ENCODE results near the gene RPS6KC1.
"Not testable (repeated sequence)": the region's sequence is repeated elsewhere in the genome, so short reads cannot be mapped to it uniquely, and the experiment has no call there.

The RPS6KC1 gene

DNA sequence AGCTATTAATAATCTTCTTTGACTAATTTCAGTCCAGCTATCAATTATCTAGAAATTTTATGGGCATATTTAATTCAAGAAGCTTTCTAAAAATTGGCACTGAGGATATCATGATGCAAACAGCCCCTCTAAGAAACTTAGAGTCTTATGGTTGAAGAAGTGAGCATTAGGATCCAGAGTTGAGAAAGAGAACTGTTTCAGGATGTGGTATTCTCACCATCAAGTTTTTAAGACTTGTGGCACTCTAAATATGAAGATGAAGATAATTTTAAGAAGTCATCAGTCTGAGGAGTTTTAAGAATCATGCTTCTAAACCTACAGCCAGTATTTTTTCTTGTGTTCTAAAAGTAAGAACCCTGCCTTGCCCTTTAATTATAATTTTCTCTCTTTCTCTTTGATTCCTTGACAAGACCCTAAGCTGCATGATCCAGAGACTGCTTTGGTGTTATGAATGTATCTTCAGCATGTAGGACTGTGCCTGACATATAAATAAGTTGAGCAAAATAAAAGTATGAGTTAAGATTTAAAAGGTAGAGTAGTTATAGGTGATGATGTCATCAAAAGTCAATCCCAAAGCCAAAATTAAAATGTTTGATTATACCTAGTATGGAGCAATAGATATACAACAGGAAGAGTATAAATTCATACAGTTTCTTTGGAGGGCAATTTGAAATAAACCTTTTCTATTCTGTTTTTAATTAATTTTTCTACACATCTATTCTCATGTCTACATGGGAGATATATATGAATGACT is 39.1 kb downstream of the RPS6KC1 start:
- Histone ChIP-seq H3K9ac (ENCODE audit: low read depth, low read length) (no peak overlapping the region), H3K27me3 (ENCODE audit: insufficient read depth, low read length) (no peaks in the 10 kb centered on the region), H3K4me1 (ENCODE audit: insufficient read depth, low read length) (no peaks in the 10 kb centered on the region), H3K9me3 (ENCODE audit: insufficient read depth, low read depth, low read length) (no peaks in the 10 kb centered on the region), H3K36me3 (ENCODE audit: insufficient read depth, low read length) (peaks cover 14% of the 10 kb centered on the region), H3K27ac (ENCODE audit: low read depth, low read length) (no peak overlapping the region), H3K4me3 (ENCODE audit: low read length) (no peak overlapping the region)

DNA sequence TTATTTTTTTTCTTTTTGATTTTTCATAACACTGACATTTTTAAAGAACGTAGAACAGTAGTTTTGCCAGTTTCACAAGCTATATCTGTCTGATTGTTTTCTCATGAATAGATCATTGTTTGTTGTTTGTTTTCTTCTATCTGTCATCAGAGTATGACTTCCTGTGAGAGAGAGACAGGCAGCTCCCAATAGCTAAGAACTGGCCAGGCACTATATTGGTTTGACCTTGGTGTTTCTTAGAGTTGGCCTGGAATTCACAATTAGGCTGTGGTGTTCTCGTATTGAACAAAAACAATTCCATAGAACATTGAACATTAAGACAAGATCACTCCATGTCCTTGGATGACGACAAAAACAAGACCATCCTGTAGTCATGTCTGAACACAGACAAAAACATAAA is 43.4 kb downstream of the RPS6KC1 start:
- Histone ChIP-seq H3K9ac (ENCODE audit: low read depth, low read length) (no peak overlapping the region), H3K9me3 (ENCODE audit: insufficient read depth, low read depth, low read length) (no peaks in the 10 kb centered on the region), H3K27me3 (ENCODE audit: insufficient read depth, low read length) (no peaks in the 10 kb centered on the region), H3K27ac (ENCODE audit: low read depth, low read length) (no peak overlapping the region), H3K4me1 (ENCODE audit: insufficient read depth, low read length) (no peaks in the 10 kb centered on the region), H3K4me3 (ENCODE audit: low read length) (no peak overlapping the region), H3K36me3 (ENCODE audit: insufficient read depth, low read length) (no peaks in the 10 kb centered on the region)
- WGBS, result 94% methylated on average over 3 of the region's 3 CpGs

DNA sequence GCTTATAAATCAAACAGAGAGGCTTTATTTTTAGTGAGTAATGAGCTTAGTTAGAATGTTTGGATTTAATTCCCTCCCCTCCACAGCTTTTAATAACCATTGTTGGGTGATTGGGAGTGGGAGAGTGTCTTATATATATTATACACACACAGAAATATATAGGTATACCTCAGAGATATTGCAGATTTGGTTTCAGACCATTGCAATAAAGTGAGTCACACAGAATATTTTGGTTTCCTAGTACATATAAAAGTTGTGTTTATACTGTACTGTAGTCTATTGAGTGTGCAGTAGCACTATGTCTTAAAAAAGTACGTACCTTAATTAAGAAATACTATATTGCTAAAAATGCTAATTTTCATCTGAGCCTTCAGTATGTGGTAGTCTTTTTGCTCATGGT is 44.4 kb downstream of the RPS6KC1 start:
- Histone ChIP-seq H3K9ac (ENCODE audit: low read depth, low read length) (no peak overlapping the region), H3K4me3 (ENCODE audit: low read length) (no peak overlapping the region), H3K27ac (ENCODE audit: low read depth, low read length) (no peak overlapping the region), H3K9me3 (ENCODE audit: insufficient read depth, low read depth, low read length) (no peaks in the 10 kb centered on the region), H3K4me1 (ENCODE audit: insufficient read depth, low read length) (no peaks in the 10 kb centered on the region), H3K27me3 (ENCODE audit: insufficient read depth, low read length) (no peaks in the 10 kb centered on the region), H3K36me3 (ENCODE audit: insufficient read depth, low read length) (no peaks in the 10 kb centered on the region)
- 100% methylated on average over 1 of the region's 1 CpG for WGBS

DNA sequence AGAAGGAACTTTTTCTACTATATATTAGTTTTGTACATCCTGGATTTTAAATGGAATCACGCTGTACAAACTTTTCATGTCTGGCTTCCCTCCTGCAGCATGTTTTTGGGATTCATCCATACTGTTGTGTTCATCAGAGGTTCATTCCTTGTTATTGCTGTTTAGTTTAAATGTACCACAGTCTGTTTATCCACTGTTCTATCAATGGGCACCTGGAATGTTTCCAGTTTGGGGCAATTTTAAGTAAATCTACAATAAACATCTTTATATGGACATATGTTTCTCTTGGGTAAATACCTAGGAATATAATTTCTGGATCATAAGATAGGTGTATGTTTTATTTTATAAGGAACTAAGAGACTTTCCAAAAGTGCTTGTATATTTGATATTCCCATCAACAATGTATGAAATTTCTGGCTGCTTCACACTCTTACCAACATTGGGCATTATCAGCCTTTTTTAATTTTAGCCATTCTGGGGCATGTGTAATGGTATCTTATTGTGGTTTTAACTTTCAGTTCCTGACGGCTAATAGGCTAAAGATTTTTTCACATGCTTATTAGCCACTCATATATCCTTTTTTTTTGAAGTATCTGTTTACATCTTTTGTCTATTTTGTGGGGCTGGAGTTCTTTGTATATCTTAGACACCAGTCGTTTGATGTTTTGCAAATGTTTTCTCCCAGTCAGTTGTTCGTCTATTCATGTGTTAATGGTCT is 48.8 kb downstream of the RPS6KC1 start:
- WGBS, result 96% methylated on average over 3 of the region's 4 CpGs
- Histone ChIP-seq H3K27ac (ENCODE audit: low read depth, low read length) (no peak overlapping the region), H3K9ac (ENCODE audit: low read depth, low read length) (no peak overlapping the region), H3K27me3 (ENCODE audit: insufficient read depth, low read length) (no peaks in the 10 kb centered on the region), H3K36me3 (ENCODE audit: insufficient read depth, low read length) (no peaks in the 10 kb centered on the region), H3K4me3 (ENCODE audit: low read length) (no peak overlapping the region), H3K4me1 (ENCODE audit: insufficient read depth, low read length) (no peaks in the 10 kb centered on the region), H3K9me3 (ENCODE audit: insufficient read depth, low read depth, low read length) (no peaks in the 10 kb centered on the region)

DNA sequence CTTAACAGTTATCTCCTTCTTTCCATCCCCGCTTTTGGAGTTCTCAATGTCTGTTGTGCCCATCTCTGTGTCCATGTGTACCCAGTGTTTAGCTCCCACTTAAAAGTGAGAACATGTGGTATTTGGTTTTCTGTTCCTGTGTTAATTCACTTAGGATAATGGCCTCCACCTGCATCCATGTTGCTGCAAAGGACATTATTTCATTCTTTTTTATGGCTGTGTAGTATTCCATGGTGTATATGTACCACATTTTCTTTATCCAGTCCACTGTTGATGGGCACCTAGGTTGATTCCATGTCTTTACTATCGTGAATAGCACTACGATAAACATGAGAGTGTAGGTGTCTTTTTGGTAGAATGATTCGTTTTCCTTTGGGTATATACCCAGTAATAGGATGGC is 49.5 kb downstream of the RPS6KC1 start:
- not testable (repeated sequence) for H3K4me3 ChIP-seq (ENCODE audit: low read length); H3K27ac ChIP-seq (ENCODE audit: low read depth, low read length); H3K9ac ChIP-seq (ENCODE audit: low read depth, low read length); H3K36me3 ChIP-seq (ENCODE audit: insufficient read depth, low read length); H3K4me1 ChIP-seq (ENCODE audit: insufficient read depth, low read length); H3K9me3 ChIP-seq (ENCODE audit: insufficient read depth, low read depth, low read length); H3K27me3 ChIP-seq (ENCODE audit: insufficient read depth, low read length)
- 99% methylated on average over 4 of the region's 4 CpGs for WGBS

DNA sequence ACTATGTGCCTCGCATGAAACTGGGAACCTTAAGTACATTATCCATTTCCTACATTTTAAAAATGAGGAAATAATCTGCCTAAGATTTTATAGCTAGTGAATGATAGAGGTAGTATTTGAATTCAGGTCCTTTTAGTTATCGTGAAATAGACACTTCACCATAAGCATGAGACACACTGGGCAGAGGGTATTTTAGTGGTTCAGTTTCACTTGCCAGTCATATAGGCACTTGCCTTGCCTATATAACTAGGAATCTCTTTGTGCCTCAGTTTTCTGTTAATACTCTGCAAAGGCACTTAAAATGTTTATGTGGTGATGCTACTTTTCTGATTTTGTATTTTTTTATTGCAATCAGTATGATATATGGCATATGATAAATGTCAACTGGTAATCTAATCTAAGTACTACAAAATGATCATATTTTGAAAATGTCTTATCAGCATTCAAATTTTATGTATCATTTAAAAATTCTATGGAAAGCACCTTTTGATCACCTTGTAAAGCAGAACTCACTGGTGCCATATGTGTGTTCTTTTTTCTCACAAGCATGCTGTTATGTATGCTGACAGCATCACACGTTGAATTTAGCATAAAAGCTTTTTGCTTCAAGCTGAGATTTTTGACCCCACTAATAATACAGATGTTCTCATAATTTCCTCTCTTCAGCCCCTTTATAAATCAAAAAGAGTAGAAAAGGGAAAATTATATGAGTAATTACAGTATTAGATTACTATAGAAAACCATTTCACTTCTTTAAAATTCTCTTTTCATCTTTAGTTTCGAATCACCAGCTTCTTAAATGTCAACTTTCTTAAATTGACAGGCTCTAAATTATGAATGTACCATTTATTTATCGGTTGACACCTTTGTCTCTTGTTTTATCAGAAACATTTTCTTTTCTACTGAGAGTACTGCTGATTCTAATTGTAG is 52.6 kb downstream of the RPS6KC1 start:
- Histone ChIP-seq H3K36me3 (ENCODE audit: insufficient read depth, low read length) (0 out of 2 replicates have a peak, but pooled peaks cover 6% of the 10 kb centered on the region), H3K4me1 (ENCODE audit: insufficient read depth, low read length) (no peaks in the 10 kb centered on the region), H3K27ac (ENCODE audit: low read depth, low read length) (no peak overlapping the region), H3K9me3 (ENCODE audit: insufficient read depth, low read depth, low read length) (no peaks in the 10 kb centered on the region), H3K27me3 (ENCODE audit: insufficient read depth, low read length) (no peaks in the 10 kb centered on the region), H3K9ac (ENCODE audit: low read depth, low read length) (no peak overlapping the region), H3K4me3 (ENCODE audit: low read length) (no peak overlapping the region)
- 96% methylated on average over 4 of the region's 5 CpGs for WGBS

GRCh38 chr1:213104604-213105003 is 53.6 kb downstream of the RPS6KC1 start:
- Histone ChIP-seq H3K4me3 (ENCODE audit: low read length) (no peak overlapping the region), H3K9me3 (ENCODE audit: insufficient read depth, low read depth, low read length) (no peaks in the 10 kb centered on the region), H3K36me3 (ENCODE audit: insufficient read depth, low read length) (0 out of 2 replicates have a peak, but pooled peaks cover 6% of the 10 kb centered on the region), H3K27me3 (ENCODE audit: insufficient read depth, low read length) (no peaks in the 10 kb centered on the region), H3K27ac (ENCODE audit: low read depth, low read length) (no peak overlapping the region), H3K9ac (ENCODE audit: low read depth, low read length) (no peak overlapping the region), H3K4me1 (ENCODE audit: insufficient read depth, low read length) (no peaks in the 10 kb centered on the region)
- 97% methylated on average over 1 of the region's 2 CpGs for WGBS

GRCh38 chr1:213106298-213106697 is 55.3 kb downstream of the RPS6KC1 start:
- Histone ChIP-seq H3K9me3 (ENCODE audit: insufficient read depth, low read depth, low read length) (no peaks in the 10 kb centered on the region), H3K9ac (ENCODE audit: low read depth, low read length) (no peak overlapping the region), H3K27ac (ENCODE audit: low read depth, low read length) (no peak overlapping the region), H3K4me3 (ENCODE audit: low read length) (no peak overlapping the region), H3K27me3 (ENCODE audit: insufficient read depth, low read length) (no peaks in the 10 kb centered on the region), H3K4me1 (ENCODE audit: insufficient read depth, low read length) (peaks cover 8% of the 10 kb centered on the region; the same call in 1 of the 2 replicates), H3K36me3 (ENCODE audit: insufficient read depth, low read length) (0 out of 2 replicates have a peak, but pooled peaks cover 6% of the 10 kb centered on the region)
- 100% methylated on average over 1 of the region's 1 CpG for WGBS

GRCh38 chr1:213107613-213108012 is 56.6 kb downstream of the RPS6KC1 start:
- H3K27ac ChIP-seq (ENCODE audit: low read depth, low read length), result no peak overlapping the region
- H3K9ac ChIP-seq (ENCODE audit: low read depth, low read length), result no peak overlapping the region
- H3K9me3 ChIP-seq (ENCODE audit: insufficient read depth, low read depth, low read length), result no peaks in the 10 kb centered on the region
- no peak overlapping the region for H3K4me3 ChIP-seq (ENCODE audit: low read length)
- peaks cover 8% of the 10 kb centered on the region; the same call in 1 of the 2 replicates for H3K4me1 ChIP-seq (ENCODE audit: insufficient read depth, low read length)
- H3K36me3 ChIP-seq (ENCODE audit: insufficient read depth, low read length), result 0 out of 2 replicates have a peak, but pooled peaks cover 6% of the 10 kb centered on the region
- 93% methylated on average over 2 of the region's 2 CpGs for WGBS
- no peaks in the 10 kb centered on the region for H3K27me3 ChIP-seq (ENCODE audit: insufficient read depth, low read length)

- Histone ChIP-seq H3K9me3 (ENCODE audit: insufficient read depth, low read depth, low read length) (no peaks in the 10 kb centered on the region), H3K27me3 (ENCODE audit: insufficient read depth, low read length) (no peaks in the 10 kb centered on the region), H3K9ac (ENCODE audit: low read depth, low read length) (no peak overlapping the region), H3K4me1 (ENCODE audit: insufficient read depth, low read length) (peaks cover 8% of the 10 kb centered on the region; the same call in 1 of the 2 replicates), H3K4me3 (ENCODE audit: low read length) (no peak overlapping the region), H3K27ac (ENCODE audit: low read depth, low read length) (no peak overlapping the region), H3K36me3 (ENCODE audit: insufficient read depth, low read length) (0 out of 2 replicates have a peak, but pooled peaks cover 6% of the 10 kb centered on the region)
- WGBS, result 84% methylated on average over 4 of the region's 4 CpGs
These were observed 59.6 kb downstream of the RPS6KC1 start for GRCh38 chr1:213110349-213111300.
